GM18909 (cell line): ENCODE data around the gene KRT31.
"Not testable (repeated sequence)": the region's sequence is repeated elsewhere in the genome, so short reads cannot be mapped to it uniquely, and the experiment has no call there.

Source experiments
- ATAC-seq: cut with Tn5 transposase; IDR thresholded peaks from one replicate; pipeline ENCODE4 v1.9.1; 2021; ENCODE audit warnings: mild to moderate bottlenecking; ENCODE audit not compliant: unreplicated experiment, poor library complexity

KRT31 gene

DNA sequence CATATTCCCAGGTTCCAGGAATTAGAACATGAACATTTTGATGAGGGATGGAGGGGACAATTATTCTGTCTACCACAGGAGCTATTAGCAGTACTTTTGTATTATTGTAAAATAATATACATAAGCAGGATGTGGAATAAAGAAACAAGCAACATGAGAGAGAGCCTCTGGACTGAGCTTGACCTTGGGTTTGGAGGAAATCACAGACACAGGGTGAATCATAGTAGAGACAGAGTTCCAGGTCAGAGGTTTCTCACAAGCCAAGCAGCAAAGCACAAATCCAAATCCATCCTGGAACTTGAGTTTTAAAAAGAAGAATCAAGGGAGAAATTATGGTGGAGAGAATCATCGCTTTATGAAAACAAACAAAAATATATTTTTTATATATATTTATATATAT, 5.1 kb downstream of the KRT31 start:
- no peak for ATAC-seq

DNA sequence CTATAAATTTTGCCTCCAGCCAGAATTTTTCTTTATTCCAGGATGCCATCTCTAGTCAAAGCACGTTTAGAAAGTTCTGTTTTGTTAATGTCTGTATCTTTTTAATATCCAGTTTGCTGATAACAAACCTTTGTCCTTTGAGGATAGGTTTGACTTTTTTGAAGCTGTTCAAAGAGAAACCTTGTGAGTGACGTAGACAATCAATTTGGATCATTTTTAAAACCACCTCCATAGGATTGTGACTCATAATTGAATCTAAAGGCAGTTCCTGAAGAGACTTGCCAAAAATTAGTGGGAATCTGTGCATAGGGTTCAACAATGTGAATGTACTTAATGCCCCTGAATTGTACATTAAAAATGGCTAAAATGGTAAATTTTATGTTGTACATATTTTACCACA, 5.9 kb downstream of the KRT31 start:
- no peak for ATAC-seq

DNA sequence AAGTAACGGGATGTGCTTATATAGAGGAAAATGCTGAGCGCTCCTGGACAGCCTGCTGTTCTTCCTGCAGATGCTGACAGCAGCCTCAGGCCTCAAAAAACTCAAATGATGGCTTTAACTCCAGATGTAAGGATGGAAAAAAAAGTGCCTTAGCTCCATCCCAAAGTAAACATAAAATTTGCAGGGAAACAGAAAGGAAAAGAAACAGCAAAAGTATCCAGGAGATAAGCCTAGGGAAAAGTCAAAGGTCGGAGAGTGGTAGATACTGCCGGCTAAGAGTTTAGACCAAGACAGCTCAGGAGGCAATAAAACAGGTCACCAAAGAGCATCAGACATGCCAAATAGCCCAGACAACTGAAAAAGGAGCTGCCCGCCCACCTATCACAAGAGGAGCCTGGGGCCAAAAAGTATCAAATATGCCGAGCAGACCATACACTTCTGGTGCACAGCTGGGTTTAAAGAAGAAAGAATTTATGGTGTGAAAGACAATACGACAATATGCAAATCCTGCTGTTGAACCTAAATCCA, 6.9 kb downstream of the KRT31 start:
- ATAC-seq = no peak

DNA sequence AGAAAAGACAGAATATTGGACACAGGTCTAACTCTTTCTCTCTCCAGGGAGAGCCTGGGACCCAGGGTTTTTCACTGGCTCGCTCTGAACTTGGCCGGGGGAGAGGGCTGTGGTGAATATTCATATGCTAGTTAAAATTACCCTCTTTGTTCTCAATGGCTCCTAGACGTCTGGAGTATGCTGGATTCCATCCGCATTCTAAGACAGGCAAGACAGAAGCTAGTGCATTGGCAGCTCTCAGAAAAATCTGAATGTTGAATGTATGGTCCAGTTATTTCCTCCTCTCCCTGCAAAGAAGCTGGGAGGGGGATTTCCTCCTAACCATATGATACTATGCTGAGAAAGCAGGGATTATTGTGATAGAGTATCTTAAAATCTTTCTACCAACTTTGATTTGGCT, 9.7 kb downstream of the KRT31 start:
- ATAC-seq = no peak

DNA sequence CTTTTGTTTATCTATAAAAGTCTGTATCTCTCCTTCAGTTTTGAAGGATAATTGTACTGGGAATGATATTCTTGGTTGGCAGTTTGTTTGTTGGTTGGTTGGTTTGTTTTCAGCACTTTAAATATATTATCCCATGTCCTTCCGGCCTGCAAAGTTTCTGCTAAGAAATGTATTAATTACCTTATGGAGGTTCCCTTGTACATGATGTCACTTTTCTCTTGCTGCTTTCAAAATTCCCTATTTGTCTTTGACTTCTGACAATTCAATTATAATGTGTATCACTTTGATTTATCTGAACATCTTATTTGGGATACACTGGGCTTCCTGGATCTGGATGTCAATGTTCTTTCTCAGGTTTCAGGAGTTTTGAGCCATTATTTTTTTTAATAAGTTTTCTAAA, 11.2 kb downstream of the KRT31 start:
- ATAC-seq = no peak

DNA sequence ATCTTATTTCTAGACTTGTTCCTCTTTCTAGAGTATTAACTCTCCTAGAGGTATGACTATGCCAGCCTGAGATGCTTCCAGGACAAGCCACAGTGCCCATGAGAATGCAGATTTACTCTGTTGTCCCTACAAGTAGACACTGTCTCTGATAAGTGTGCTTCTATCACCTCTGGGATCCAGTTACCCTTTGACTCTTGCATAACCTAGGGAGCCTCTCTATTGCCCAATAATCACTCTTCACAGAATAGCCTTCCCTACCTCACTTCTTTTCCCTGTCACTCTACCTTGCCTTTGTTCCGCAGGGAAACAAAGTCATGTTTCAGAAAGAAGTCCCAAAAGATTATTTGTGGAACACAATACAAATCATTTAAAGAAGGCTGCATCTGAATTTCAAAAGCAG, 13.7 kb downstream of the KRT31 start:
- ATAC-seq = no peak

DNA sequence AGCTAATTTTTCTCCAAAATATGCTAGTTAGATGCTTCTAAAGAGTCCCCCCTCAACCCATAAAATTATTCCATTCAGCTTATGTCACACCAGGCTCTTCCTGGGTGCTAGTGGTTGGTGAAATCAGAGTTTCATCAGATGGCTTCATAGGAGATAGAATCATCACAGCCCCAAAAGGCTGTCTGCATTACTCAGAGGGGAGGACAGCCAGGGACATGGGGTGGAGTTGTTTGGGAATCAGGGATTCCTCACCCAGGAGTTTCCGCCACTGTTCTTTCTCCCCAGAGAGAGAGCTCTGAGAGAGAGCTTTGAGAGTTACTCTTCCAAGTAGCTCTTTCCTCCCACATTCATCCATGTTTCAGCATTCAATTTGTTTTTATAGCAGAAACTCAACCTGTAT, 15.0 kb downstream of the KRT31 start:
- ATAC-seq = no peak

DNA sequence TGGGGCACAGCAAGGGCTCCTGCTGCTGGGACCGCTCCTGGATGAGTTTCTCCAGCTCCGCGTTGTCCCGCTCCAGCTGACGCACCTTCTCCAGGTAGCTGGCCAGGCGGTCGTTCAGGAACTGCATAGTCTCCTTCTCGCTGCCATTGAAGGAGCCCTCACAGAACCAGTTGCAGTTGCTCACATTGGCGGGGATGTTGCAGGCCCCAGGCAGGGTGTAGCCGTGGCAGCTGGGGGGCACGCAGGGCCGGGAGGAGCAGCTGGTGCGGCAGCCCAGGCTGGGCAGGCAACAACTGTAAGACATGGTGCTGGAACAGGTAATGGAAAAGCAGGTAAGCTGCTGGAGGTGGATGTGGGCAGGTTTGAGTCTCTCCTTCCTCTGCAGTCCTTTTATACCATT, 15.5 kb downstream of the KRT31 start, which contains the start of gene KRT34:
TSS of gene KRT34 (minus strand) at position 364 of the 400 bp plus-strand sequence. CDS start at position 304, 60 bp downstream.
- not testable (repeated sequence) for ATAC-seq

DNA sequence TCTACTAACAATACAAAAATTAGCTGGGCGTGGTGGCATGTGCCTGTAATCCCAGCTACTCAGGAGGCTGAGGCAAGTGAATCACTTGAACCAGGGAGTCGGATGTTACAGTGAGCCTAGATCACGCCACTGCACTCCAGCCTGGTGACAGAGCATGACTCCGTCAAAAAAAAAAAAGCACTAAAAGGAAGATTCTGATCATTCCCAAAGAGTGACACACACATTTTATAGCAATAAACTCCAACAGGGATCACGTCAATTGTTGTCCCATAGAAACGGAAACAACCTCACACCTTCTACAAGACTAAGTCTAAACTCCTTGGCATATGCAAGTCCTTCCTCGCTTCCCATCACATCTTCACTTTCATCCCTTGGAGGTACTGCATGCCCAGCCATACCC, 17.3 kb downstream of the KRT31 start:
- ATAC-seq = not testable (repeated sequence)

DNA sequence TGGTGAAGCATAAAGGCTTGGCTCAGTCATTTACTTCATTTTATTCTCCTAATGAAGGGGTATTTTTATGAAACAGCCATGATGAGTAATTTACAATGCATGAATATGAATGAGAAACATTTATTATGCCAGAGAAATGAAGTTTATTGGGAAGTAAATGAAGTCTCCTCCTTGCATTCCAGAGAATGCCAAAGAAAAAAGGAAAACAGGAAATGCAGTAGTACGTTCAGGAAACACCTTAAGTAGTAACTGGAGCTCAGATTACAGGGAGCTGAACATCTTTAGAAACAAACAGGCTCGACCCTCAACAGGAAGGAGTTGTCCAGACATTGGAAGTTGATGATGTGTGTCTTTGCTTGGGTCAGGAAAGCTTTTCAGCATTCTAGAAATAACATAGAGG, 19.9 kb downstream of the KRT31 start:
- ATAC-seq = no peak

DNA sequence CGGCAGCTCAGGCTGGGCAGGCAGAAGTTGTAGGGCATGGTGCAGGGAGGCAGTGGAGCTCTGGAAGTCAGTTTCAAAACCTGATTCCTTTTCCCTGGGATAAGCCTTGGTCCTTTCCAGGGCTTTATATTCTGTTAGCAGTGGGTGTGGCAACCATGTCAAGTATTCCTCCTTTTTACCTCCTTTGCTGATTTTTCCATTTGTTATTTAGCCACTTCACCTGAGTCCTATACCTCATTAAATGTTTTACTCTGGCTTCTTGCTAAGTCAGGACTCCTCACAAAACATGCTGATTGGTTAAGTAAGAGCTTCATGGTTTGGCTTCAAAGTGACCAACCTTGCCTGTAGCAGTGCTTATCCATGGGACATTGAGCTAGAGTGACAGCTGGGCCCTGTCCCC, 27.7 kb downstream of the KRT31 start, which contains the start of gene KRT33B:
TSS of gene KRT33B (minus strand) at position 101 of the 400 bp plus-strand sequence. CDS start at position 38, 63 bp downstream.
- ATAC-seq = no peak

DNA sequence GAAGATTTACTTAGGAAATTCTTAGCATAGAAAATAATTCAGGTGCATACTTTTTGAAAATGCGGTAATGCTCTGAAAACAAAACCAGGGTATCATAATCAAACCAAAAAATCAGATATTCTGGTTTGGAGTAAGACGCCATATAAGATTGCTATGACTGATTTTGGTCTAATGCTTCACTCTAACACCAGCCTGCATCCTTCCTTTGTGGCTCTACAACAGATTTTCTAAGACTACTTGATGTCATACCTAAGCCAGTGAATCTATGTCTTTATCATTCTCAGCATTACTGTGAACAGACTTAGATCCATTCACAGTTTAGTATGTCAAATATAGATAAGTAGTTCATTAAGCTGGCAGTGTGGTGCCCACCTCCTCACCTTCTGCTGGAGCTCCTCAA, 28.4 kb downstream of the KRT31 start:
- no peak for ATAC-seq

DNA sequence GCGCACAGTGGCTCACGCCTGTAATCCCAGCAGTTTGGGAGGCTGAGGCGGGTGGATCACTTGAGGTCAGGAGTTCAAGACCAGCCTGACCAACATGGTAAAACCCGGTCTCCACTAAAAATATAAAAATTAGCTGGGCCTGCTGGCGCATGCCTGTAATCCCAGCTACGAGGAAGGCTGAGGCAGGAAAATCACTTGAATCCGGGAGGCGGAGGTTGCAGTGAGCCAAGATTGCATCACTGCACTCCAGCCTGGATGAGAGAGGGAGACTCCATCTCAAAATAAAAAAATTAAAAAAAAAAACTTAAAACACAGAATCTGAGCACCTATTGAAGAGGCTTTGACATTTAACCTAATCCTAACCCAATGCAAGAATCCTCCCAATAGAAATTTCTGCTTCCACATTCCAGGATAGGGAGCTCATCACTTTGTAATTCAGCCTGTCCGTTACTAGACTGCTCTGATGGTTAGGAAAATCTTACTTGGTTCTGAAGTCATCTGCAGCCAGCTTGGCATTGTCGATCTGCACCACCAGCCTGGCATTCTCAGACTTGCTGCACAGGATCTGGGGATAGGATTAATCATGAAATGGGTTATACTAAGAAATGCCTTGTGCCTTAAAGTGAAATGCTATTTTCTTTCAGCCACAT, 29.9 kb downstream of the KRT31 start:
- no peak for ATAC-seq

DNA sequence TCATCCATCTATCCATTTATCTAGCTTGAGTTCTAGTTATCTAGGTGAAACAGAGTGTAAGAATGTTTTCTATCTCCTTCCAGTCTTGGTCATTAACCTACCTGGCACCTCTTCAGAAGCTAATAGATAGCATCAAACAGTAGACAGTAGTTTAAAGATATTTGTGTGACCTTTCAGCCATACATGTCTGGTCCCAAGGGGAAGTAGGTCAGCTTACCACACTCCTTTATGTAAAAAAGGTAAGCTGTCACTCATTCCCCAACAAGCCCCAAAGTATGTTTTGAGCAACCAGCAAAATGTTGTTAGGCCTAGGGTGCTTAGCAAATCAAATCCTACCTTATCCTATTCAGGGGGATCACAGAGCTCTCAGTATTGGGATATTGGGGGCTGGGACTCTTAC, 31.3 kb downstream of the KRT31 start:
- ATAC-seq = no peak

DNA sequence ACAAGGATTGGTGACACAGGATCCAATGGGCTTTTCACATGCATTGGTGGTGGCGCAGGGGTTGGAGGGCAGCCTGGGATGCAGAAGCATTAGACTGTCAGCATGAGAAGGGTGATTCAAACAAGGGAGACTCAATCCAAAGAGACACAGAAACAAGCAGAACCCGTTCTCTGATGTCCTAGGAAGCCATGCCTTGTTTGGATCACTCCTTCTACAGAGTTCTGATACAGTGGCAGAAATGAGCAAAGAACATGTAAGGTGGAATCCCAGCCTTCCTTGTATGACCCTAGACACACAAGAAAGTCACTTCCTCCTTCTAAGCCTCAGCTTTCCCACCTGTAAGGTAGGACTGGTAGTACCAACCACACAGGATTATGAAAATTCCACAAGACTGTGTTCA, 33.5 kb downstream of the KRT31 start:
- no peak for ATAC-seq

DNA sequence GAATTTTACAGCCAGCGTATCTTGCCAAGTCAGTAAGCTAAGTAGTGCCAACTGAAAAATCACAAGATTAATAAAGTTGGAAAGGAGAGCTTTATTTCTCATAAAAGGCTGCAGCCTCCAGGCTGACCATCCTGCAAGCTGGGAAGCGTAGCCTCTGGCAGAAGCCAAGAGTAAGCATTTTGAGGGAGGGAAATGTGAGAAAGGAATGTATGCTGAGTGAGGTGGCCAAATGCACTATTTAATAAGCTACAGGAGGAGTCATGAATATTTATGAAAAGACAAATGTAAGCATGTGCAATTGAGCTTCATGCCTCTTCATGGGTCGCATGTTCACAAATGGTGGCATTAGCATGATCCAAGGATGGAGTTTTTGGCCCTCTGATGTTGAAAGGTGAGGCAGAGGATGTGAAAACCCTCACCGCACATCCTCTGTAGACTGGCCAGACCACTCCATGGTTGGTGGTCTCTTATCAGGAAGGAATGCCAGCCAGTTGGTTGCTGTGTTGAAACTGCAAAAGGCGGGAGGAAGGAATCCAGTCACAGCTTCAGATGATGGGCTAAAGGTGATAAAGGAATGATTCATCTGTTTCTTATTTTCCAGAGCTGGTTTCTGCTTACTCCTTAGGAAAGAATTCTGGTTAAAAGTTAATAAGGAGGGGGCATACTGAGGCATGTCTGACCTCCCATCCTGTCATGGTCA, 37.0 kb downstream of the KRT31 start:
- ATAC-seq = no peak

DNA sequence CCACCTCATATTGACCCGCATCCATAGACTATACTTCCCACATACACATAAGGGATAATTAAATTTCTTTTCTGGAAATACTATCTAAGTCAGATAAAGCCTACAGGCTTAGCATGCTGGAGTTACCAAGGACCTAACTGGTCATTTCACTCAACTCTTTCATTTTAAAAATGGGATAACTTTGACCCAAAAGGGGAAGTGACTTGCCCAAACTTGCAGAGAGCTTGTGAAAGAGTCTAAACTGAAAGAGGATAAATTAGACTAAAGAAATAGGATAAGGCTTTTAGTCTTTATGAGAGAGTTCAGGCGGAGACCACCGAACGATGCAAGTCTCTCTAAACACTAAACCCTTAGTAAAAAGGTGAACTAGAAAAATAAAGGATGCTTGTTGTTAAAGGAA, 42.9 kb downstream of the KRT31 start:
- ATAC-seq = no peak

DNA sequence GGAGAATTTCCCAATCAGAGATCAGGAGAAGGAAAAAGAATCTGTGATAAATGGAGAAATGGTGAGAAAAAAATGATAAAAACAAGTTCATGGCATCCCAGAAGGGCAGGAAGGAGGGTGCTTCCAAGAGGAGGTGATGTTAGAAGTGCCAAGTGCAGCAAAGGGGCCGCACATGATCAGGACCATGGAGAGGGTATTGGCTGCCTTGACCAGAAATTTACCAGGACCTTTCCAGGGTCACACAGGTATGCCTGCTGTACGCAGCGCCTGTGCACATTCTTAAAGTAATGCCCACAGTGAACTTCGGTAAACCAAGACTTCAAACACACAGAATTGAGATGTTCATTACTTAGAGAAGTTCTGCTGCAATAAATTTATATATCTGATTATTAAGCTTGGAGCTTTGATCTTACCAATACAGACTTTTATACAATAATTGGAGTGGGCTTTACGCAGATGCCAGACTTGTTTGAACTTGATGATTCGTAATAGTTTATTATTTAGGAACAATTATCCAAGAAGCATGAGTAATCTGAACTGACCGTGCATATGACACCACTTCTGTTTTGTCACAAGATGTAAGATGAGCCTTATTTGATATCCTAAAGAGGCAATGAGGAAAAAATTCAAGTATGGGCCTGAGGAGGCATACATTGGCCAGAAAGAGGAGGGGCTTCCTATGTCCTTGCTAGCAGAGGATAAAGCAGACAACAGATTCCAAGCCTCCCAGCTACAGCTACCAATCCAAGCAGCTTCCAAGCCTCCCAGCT, 44.6 kb downstream of the KRT31 start:
- no peak for ATAC-seq

DNA sequence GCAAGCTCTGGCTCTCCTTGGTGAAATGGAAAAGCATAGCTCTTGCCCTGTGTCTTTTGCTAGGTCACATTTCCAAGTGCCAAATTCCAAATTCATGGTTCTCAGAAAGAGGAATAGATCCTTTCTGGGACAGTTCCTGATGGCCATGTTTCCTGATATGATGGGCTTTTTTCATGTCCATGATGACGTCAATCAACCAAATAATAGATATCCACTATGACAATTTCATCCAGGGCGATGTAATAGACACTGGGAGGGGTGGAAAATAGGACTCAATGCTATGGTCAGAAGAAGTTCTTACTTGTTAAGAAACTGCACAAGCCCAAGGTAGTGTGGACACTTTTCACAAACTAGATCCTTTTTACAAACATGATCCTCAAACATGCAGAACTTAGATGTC, 46.2 kb downstream of the KRT31 start:
- no peak for ATAC-seq

DNA sequence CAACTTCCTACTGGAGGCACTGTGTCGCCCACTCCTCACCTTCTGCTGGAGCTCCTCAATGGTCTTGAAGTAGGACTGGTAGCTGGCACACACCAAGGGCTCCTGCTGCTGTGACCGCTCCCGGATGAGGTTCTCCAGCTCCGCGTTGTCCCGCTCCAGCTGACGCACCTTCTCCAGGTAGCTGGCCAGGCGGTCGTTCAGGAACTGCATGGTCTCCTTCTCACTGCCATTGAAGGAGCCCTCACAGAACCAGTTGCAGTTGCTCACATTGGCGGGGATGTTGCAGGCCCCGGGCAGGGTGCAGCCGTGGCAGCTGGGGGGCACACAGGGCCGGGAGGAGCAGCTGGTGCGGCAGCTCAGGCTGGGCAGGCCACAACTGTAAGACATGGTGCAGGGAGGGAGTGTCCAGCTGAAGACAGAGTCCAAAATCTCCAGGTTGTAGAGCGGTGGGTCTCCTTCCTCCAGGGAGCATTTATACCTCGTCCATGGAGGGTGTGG, 47.0 kb downstream of the KRT31 start, which contains the start of gene KRT33A:
TSS of gene KRT33A (minus strand) at position 448 of the 498 bp plus-strand sequence. CDS start at position 387, 61 bp downstream.
- ATAC-seq = not testable (repeated sequence)
